K562 (cell line): ENCODE measurements around the gene PRPF6. TPM values are rescaled to one million over a fixed set of nuclear protein-coding genes. Genes with fewer than 3 reads are reported as not detected.

Source experiments
- ARID3B ChIP-seq: fragments of 250-450 bp; sonication (Bioruptor Pico); IDR thresholded peaks from 2 replicates; pipeline ENCODE4 v1.4.0; 2020; ENCODE audit warnings: borderline replicate concordance
- CCAR2 ChIP-seq: fragments of 200-400 bp; formaldehyde crosslinking; IDR thresholded peaks from 2 replicates; pipeline ENCODE4 v1.6.1; 2017; ENCODE audit warnings: mild to moderate bottlenecking, low read depth, low read length
- CTCF ChIP-seq, 3 experiments: IDR thresholded peaks in 2 of 3; conservative IDR thresholded peaks in 1 of 3; 2 replicates each; pipeline ENCODE4 v1.5.1; 2011 to 2012; ENCODE audit warnings: low read length in 3 of 3, mild to moderate bottlenecking in 3 of 3, control low read depth in 2 of 3, improper control_type of control experiment in 1 of 3, inconsistent platforms in 1 of 3, low read depth in 1 of 3, mixed read lengths in 1 of 3, moderate library complexity in 1 of 3; ENCODE audit not compliant: insufficient read depth in 2 of 3
- EGR1 ChIP-seq: fragments of 450-650 bp; conservative IDR thresholded peaks from 2 replicates; pipeline ENCODE4 v1.6.1; 2017; ENCODE audit warnings: mild to moderate bottlenecking
- FOXJ2 ChIP-seq: fragments of 200-800 bp; sonication (Bioruptor generic); IDR thresholded peaks from 2 replicates; pipeline ENCODE4 v1.6.1; 2016; ENCODE audit warnings: missing genetic modification characterization, missing compliant biosample characterization
- HDGF ChIP-seq: fragments of 450-650 bp; IDR thresholded peaks from 2 replicates; pipeline ENCODE4 v1.6.1; 2016
- HIVEP1 ChIP-seq: fragments of 250-450 bp; sonication (Bioruptor Pico); IDR thresholded peaks from 2 replicates; pipeline ENCODE4 v1.4.0; 2020; ENCODE audit warnings: mild to moderate bottlenecking
- HMG20B ChIP-seq: fragments of 250-450 bp; sonication (Bioruptor Pico); IDR thresholded peaks from 2 replicates; pipeline ENCODE4 v1.5.0; 2021; ENCODE audit warnings: mild to moderate bottlenecking
- KDM4B ChIP-seq, 2 experiments: fragments of 450-650 bp in 1 of 2; sonication (generic) in 1 of 2; IDR thresholded peaks; 2 replicates each; pipeline ENCODE4 v1.6.1; 2016 to 2017; ENCODE audit warnings: borderline replicate concordance in 2 of 2, antibody characterized with exemption in 1 of 2, low read depth in 1 of 2, mild to moderate bottlenecking in 1 of 2
- MITF ChIP-seq: IDR thresholded peaks from 2 replicates; pipeline ENCODE4 v1.6.1; 2014; ENCODE audit warnings: antibody characterized with exemption
- RBFOX2 ChIP-seq: fragments of 200-400 bp; formaldehyde crosslinking; IDR thresholded peaks from 2 replicates; pipeline ENCODE4 v1.6.1; 2017; ENCODE audit warnings: low read depth, mild to moderate bottlenecking, low read length, moderate library complexity
- RCOR1 ChIP-seq, 2 experiments: IDR thresholded peaks; 2 replicates each; pipeline ENCODE4 v1.6.1; 2012; ENCODE audit warnings: low read depth in 2 of 2, low read length in 2 of 2, borderline replicate concordance in 1 of 2, improper control_type of control experiment in 1 of 2
- SAFB2 ChIP-seq: fragments of 200-400 bp; formaldehyde crosslinking; IDR thresholded peaks from 2 replicates; pipeline ENCODE4 v1.6.1; 2018; ENCODE audit warnings: borderline replicate concordance, low read length, low read depth, moderate library complexity; ENCODE audit not compliant: severe bottlenecking
- SMARCA4 ChIP-seq: fragments of 450-650 bp; IDR thresholded peaks from 2 replicates; pipeline ENCODE4 v1.6.1; 2016
- TOE1 ChIP-seq, 2 experiments: fragments of 450-650 bp in 1 of 2; sonication (generic) in 1 of 2; formaldehyde crosslinking in 1 of 2; IDR thresholded peaks; 2 replicates each; pipeline versions ENCODE4 v1.7.1 to v1.8.0; 2016 to 2022; ENCODE audit warnings: borderline replicate concordance in 2 of 2, mild to moderate bottlenecking in 2 of 2, antibody characterized with exemption in 1 of 2, inconsistent platforms in 1 of 2, low read depth in 1 of 2, missing genetic modification reagents in 1 of 2, moderate library complexity in 1 of 2
- VEZF1 ChIP-seq: fragments of 200-800 bp; sonication (Bioruptor generic); IDR thresholded peaks from 2 replicates; pipeline ENCODE4 v1.6.1; 2017; ENCODE audit warnings: missing genetic modification characterization, missing compliant biosample characterization
- ZBTB2 ChIP-seq: fragments of 450-650 bp; IDR thresholded peaks from 2 replicates; pipeline ENCODE4 v1.6.1; 2016; ENCODE audit warnings: antibody characterized with exemption
- ZBTB8A ChIP-seq: fragments of 450-650 bp; IDR thresholded peaks from 2 replicates; pipeline ENCODE4 v1.6.1; 2018; ENCODE audit warnings: mild to moderate bottlenecking, moderate library complexity; ENCODE audit not compliant: partially characterized antibody
- polyA plus RNA-seq, 8 experiments: library from polyadenylated mRNA; depleted of rRNA in 4 of 8; stranded (reverse) in 5 of 8; unstranded in 3 of 8; fragments of >200 nt; fragmentation: Nextera tagmentation in 2 of 8; fragmentation: Illumina TruSeq in 1 of 8; extraction: Ambion mirVana in 2 of 8; extraction: Trizol in 1 of 8; gene quantifications; 2 replicates each; pipeline versions ENCODE4 v1.2.1 to v1.2.3, GENCODE V29; 2011 to 2014; ENCODE audit warnings: inconsistent platforms in 1 of 8, missing spikeins in 1 of 8
- total RNA-seq, 7 experiments: library from RNA; depleted of rRNA in 6 of 7; stranded (reverse); fragments of >200 nt in 6 of 7; fragmentation: Illumina TruSeq in 2 of 7; extraction: Trizol in 2 of 7; gene quantifications; 2 replicates each; pipeline versions ENCODE4 v1.2.1 to v1.2.3, GENCODE V29; 2011 to 2021; ENCODE audit warnings: low replicate concordance in 1 of 7

The PRPF6 gene
- total and polyA plus RNA-seq, 9 of the 15 experiments (the other 6 are each of a cell fraction or from before 2014, with no cell fraction given), result 4.2 to 83.2 (median 59.9) TPM

- TF ChIP-seq ARID3B (CRISPR knock-in tag) (no peak), CCAR2 (no peak), HMG20B (CRISPR knock-in tag) (0 out of 2 replicates have a peak, but pooled peaks have one; percentile 55), ZBTB2 (peak; percentile 30; the same call in 1 of the 2 replicates), TOE1 (IDR thresholded peaks at IDR 0.05; ENCODE audit: borderline replicate concordance) (peak; percentile 54; the same call in 1 of the 2 replicates), TOE1 (CRISPR knock-in tag; IDR thresholded peaks at IDR 0.05; ENCODE audit: borderline replicate concordance, low read depth) (no peak), CTCF (IDR thresholded peaks at IDR 0.05 in 2 of 3, conservative IDR thresholded peaks at IDR 0.05 in 1 of 3; ENCODE audit: insufficient read depth in 2 of 3, low read depth in 1 of 3, low read length in 3 of 3) (peak; percentile 60 to 69 (median 69)), HIVEP1 (CRISPR knock-in tag) (no peak), MITF (0 out of 2 replicates have a peak, but pooled peaks have one; percentile 23), RBFOX2 (peak; percentile 59), ZBTB8A (no peak), SMARCA4 (0 out of 2 replicates have a peak, but pooled peaks have one; percentile 16), SAFB2 (no peak), EGR1 (peak; percentile 87), VEZF1 (CRISPR knock-in tag) (peak; percentile 86), RCOR1 (IDR thresholded peaks at IDR 0.05; ENCODE audit: borderline replicate concordance in 1 of 2, low read depth in 2 of 2, low read length in 2 of 2) (0 out of 4 replicates have a peak, but pooled peaks of 1 of the 2 experiments have one; percentile 17), FOXJ2 (no peak), KDM4B (IDR thresholded peaks at IDR 0.05; ENCODE audit: borderline replicate concordance in 2 of 2, low read depth in 1 of 2) (0 out of 4 replicates have a peak, but pooled peaks of 1 of the 2 experiments have one; percentile 1), HDGF (0 out of 2 replicates have a peak, but pooled peaks have one; percentile 32)
Measured at GRCh38 chr20:64050261-64051032, 69.5 kb downstream of the PRPF6 start (continued).
